Neural cell (in vitro differentiated cells): ENCODE data around the gene ACP6.

Source experiments
- EP300 ChIP-seq: fragments of 450-650 bp; conservative IDR thresholded peaks from 2 replicates; pipeline ENCODE4 v1.6.1; 2014; ENCODE audit warnings: antibody characterized with exemption, mild to moderate bottlenecking, moderate library complexity; ENCODE audit not compliant: poor library complexity, severe bottlenecking
- MXI1 ChIP-seq: fragments of 450-650 bp; conservative IDR thresholded peaks from 2 replicates; pipeline ENCODE4 v1.6.1; 2014; ENCODE audit warnings: antibody characterized with exemption, mild to moderate bottlenecking; ENCODE audit not compliant: poor library complexity, severe bottlenecking
- POLR2AphosphoS5 ChIP-seq: IDR thresholded peaks from 2 replicates; pipeline ENCODE4 v1.6.1; 2012
- RAD21 ChIP-seq: fragments of 450-650 bp; conservative IDR thresholded peaks from 2 replicates; pipeline ENCODE4 v1.6.1; 2014; ENCODE audit warnings: antibody characterized with exemption, mild to moderate bottlenecking, moderate library complexity
- SMC3 ChIP-seq: fragments of 450-650 bp; conservative IDR thresholded peaks from 2 replicates; pipeline ENCODE4 v1.6.1; 2014; ENCODE audit warnings: antibody characterized with exemption, mild to moderate bottlenecking, moderate library complexity; ENCODE audit not compliant: poor library complexity
- TAF1 ChIP-seq: IDR thresholded peaks from 2 replicates; pipeline ENCODE4 v1.6.1; 2012; ENCODE audit warnings: low read depth
- TF ChIP-seq, protein P1 (sequence below): fragments of 450-650 bp; IDR thresholded peaks from 2 replicates; pipeline ENCODE4 v1.5.1; 2014; ENCODE audit warnings: antibody characterized with exemption, mild to moderate bottlenecking, moderate library complexity; ENCODE audit not compliant: poor library complexity, severe bottlenecking
- TF ChIP-seq, protein P2 (sequence below): IDR thresholded peaks from 2 replicates; pipeline ENCODE4 v1.6.1; 2012; ENCODE audit warnings: borderline replicate concordance

DNA sequence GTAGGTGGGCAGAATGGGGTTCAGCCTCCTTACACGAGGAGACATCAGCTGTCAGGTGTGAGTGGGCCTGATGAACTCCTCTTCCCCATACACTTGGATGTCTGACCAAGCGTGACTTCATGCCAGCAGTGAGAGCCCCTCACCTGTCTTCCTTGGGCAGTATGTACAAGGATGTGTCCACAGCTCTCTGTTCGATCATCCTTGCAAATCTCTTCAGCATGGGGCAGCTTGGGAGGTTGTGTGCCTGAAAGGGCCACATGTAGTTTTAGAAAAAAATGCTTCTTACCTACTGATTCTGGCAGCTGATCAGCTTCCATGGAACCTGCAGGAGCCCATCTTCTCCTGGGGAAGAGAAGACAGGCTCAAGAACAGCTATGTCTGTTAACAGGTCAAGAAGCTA is 18.0 kb downstream of the ACP6 start:
- TF ChIP-seq, protein P1, sequence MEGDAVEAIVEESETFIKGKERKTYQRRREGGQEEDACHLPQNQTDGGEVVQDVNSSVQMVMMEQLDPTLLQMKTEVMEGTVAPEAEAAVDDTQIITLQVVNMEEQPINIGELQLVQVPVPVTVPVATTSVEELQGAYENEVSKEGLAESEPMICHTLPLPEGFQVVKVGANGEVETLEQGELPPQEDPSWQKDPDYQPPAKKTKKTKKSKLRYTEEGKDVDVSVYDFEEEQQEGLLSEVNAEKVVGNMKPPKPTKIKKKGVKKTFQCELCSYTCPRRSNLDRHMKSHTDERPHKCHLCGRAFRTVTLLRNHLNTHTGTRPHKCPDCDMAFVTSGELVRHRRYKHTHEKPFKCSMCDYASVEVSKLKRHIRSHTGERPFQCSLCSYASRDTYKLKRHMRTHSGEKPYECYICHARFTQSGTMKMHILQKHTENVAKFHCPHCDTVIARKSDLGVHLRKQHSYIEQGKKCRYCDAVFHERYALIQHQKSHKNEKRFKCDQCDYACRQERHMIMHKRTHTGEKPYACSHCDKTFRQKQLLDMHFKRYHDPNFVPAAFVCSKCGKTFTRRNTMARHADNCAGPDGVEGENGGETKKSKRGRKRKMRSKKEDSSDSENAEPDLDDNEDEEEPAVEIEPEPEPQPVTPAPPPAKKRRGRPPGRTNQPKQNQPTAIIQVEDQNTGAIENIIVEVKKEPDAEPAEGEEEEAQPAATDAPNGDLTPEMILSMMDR: no peak
- TF ChIP-seq MXI1: no peak
- TF ChIP-seq, protein P2, sequence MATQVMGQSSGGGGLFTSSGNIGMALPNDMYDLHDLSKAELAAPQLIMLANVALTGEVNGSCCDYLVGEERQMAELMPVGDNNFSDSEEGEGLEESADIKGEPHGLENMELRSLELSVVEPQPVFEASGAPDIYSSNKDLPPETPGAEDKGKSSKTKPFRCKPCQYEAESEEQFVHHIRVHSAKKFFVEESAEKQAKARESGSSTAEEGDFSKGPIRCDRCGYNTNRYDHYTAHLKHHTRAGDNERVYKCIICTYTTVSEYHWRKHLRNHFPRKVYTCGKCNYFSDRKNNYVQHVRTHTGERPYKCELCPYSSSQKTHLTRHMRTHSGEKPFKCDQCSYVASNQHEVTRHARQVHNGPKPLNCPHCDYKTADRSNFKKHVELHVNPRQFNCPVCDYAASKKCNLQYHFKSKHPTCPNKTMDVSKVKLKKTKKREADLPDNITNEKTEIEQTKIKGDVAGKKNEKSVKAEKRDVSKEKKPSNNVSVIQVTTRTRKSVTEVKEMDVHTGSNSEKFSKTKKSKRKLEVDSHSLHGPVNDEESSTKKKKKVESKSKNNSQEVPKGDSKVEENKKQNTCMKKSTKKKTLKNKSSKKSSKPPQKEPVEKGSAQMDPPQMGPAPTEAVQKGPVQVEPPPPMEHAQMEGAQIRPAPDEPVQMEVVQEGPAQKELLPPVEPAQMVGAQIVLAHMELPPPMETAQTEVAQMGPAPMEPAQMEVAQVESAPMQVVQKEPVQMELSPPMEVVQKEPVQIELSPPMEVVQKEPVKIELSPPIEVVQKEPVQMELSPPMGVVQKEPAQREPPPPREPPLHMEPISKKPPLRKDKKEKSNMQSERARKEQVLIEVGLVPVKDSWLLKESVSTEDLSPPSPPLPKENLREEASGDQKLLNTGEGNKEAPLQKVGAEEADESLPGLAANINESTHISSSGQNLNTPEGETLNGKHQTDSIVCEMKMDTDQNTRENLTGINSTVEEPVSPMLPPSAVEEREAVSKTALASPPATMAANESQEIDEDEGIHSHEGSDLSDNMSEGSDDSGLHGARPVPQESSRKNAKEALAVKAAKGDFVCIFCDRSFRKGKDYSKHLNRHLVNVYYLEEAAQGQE: no peak
- no peak for TF ChIP-seq RAD21
- TF ChIP-seq EP300: no peak
- TF ChIP-seq TAF1: no peak
- no peak for TF ChIP-seq POLR2AphosphoS5
- TF ChIP-seq SMC3: no peak
